GM18873 (cell line): ENCODE data around the gene ASXL1.
"Not testable (repeated sequence)": the region's sequence is repeated elsewhere in the genome, so short reads cannot be mapped to it uniquely, and the experiment has no call there.

Experiments used
- ATAC-seq: cut with Tn5 transposase; IDR thresholded peaks from one replicate; pipeline ENCODE4 v1.9.1; 2021; ENCODE audit warnings: mild to moderate bottlenecking, moderate library complexity, moderate number of reproducible peaks; ENCODE audit not compliant: unreplicated experiment, low FRiP score

The ASXL1 gene

DNA sequence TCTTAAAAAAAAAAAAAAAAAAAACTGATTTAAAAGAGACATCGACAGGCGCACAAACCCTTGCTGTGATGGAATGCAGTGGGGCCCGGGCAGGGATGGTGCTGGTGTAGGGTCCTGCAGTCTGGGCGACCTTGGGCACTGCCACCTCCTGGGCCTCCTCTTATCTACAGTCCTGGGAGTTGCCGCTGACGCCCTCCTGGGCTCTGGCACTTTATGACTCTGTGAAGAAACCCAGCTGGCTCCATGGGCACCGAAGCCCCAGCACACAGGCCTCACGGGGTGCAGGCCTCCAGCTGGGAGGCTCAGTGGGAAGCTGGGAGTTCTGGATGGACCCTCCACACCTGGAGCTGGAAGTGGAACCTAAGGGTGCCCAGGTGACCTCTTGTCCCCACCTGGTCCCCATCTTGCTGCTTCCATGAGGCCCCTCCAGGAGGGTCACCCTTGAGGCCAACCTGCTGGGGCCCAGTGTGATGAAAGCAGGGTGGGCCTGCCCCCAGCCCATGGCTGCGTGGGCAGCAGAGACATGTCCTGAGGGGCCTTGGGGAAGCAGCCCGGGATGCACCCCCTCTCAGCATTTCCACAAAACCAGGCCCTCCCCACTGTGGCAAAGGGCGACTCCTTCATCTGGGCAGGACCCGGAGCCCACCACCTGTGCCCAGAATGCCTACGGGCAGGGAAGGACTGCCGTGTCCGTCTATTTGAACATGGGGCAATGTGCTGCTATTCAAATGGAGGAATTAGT is 104.9 kb downstream of the ASXL1 start:
- ATAC-seq, result no peak

DNA sequence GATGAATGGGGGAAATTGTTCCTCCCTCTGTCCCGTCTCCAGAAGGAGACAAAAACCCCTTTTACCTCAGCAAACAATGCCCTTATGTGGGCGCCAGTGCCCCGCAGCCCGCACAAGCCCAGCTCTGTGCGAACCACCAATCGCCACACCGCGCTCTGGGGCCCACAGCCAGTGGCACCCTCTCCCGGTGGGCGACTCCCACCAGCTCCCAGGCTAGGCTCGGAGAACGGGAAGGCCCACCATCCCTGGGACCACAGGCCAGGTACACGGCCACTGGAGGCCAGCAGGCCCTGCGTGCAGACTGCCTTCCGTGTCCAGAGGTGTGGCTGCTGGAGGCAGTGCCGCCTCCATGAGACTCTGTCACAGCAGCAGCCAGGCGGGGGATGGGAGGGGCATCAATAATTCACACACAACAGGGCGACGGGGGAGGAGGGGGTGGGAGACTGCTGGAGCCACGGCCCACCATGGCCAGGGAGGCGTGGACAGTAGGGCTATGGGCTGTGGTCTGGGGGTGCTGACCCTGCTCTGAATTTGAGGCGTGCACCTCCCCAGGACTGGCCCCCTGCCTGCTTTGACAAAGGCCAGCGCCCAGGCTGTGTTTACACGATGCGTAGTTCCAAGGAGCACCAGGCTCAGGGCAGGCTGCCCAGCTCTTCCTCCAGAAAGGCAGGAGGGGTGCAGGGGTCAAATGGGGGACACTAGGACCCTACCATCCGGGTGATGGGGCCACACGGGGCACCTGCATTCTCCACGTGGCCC is 105.7 kb downstream of the ASXL1 start:
- ATAC-seq, result no peak

GRCh38 chr20:32464401-32465091 is 106.4 kb downstream of the ASXL1 start:
- ATAC-seq, result no peak

DNA sequence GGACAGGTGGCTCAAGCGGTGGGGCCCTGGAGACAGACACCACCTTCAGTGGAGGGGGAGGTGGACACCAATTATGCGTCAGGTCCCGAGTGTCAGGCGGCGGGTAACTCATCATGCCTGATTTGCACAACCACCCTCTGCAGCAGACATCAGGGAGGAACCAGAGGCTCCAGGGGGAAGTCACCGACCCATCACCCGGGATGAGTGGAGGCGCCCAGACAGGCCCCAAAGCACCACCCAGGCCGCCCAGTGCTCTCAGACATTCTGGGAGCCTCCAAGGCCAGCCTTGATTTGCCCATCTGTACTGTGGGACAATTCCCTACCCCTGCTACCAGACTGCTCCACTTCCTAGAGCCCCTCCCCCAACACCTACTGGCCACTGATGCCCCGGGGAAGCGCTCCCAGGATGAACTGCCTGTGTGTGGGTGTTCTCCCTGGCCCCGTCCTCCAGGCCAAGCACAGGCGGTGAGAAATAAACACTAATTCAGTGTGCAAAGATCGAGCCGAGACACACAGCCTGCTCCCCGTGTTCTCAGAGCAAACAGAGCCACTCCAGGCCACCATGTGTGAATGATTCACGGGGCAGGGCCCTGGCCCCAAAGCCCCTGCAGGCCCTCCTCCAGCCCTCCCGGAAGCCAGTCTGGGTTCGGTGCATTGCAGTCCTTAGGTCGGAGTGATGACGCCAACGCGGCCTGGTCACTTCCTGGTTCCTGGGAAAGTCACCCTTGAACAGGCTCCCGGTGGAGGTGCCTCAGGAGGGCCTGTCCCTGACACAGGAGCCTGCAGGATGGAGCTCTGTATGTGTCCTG is 107.2 kb downstream of the ASXL1 start:
- no peak for ATAC-seq

- ATAC-seq, result not testable (repeated sequence)
These were observed 108.0 kb downstream of the ASXL1 start for GRCh38 chr20:32465901-32466675.

GRCh38 chr20:32466739-32467505 is 108.8 kb downstream of the ASXL1 start:
- no peak for ATAC-seq

DNA sequence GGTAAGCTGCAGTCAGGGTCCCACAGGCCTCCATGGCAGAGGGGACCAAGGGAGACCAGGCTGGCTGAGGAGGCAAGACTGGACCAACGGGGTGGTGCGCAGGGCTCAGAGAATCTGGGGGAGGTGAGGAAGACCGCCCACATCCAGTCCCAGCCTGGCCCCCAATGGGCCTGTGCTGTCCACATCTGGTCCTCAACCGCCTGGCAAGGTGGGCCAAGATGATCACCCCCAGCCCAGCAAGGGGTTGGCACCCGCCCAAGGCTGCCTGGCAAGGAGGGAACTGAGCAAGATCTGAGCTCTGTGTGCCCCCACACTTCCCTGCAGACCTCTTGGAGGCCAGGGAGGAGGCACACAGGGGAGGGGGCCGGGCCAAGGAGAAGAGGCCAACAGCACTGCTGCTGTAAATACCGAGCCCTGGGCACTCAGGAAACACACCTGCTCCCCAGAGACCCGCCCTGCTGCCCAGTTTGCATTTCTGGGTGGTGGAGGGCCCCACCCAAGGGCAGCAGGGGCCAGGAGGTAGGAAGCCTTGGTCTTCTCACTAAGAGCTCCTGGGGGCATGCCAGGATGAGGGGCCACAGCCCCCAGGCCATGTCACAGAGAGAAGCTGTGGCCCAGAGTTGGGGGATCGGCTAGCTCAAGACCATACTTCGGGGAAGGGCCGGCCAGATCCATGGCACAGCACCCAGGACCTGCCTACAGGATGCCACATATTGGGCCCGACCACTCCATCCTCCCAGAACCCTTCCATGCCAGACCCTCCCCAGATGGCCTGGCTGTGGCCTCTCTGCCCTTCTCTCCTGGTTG is 109.6 kb downstream of the ASXL1 start:
- ATAC-seq, result no peak

GRCh38 chr20:32468313-32468640 is 110.1 kb downstream of the ASXL1 start:
- ATAC-seq, result no peak

- no peak for ATAC-seq
These were observed 110.7 kb downstream of the ASXL1 start for GRCh38 chr20:32468860-32469259.

GRCh38 chr20:32470025-32470861 is 112.1 kb downstream of the ASXL1 start:
- no peak for ATAC-seq

DNA sequence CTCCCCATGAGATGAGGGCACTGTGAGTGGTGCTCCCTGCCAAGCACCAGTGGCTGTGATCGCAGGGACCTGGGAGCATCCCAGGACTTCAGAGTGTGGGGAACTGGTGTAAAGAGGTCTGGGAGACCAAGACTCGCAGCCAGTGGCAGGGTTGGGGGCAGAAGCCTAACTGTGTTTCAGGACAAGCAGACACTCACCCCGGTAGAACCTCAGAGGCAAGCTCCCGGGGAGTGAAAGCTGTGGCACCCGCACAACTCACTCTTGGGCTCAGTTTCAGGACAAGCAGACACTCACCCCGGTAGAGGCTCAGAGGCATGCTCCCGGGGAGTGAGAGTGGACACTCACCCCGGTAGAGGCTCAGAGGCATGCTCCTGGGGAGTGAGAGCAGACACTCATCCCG is 112.8 kb downstream of the ASXL1 start:
- no peak for ATAC-seq

- ATAC-seq, result no peak
These were observed 114.6 kb downstream of the ASXL1 start for GRCh38 chr20:32472581-32473207.

GRCh38 chr20:32473231-32474008 is 115.3 kb downstream of the ASXL1 start:
- ATAC-seq, result no peak

GRCh38 chr20:32474009-32474716 is 116.0 kb downstream of the ASXL1 start:
- no peak for ATAC-seq

- no peak for ATAC-seq
These were observed 116.5 kb downstream of the ASXL1 start for GRCh38 chr20:32474717-32474966.
